HepG2 (cell line): Measurements from ENCODE around the gene LAMP1. TPM values are rescaled to one million over a fixed set of nuclear protein-coding genes. Genes with fewer than 3 reads are reported as not detected.

Experiments used
- ARHGAP35 ChIP-seq: sonication (generic); formaldehyde crosslinking; IDR thresholded peaks from 2 replicates; pipeline ENCODE4 v1.9.0; 2022; ENCODE audit warnings: mild to moderate bottlenecking, inconsistent platforms, moderate library complexity, missing genetic modification reagents, borderline replicate concordance
- KAT7 ChIP-seq: IDR thresholded peaks from 2 replicates; pipeline ENCODE4 v1.6.1; 2018; ENCODE audit warnings: borderline replicate concordance, missing compliant biosample characterization
- KLF15 ChIP-seq: sonication (generic); formaldehyde crosslinking; IDR thresholded peaks from 2 replicates; pipeline ENCODE4 v1.8.1; 2023; ENCODE audit warnings: borderline replicate concordance, mild to moderate bottlenecking, inconsistent platforms, missing genetic modification reagents, mixed read lengths
- MBD4 ChIP-seq: IDR thresholded peaks from 2 replicates; pipeline ENCODE4 v1.6.1; 2012; ENCODE audit warnings: low read length, inconsistent platforms, borderline replicate concordance
- MEIS2 ChIP-seq: sonication (generic); formaldehyde crosslinking; IDR thresholded peaks from 2 replicates; pipeline ENCODE4 v1.9.0; 2021; ENCODE audit warnings: mild to moderate bottlenecking, missing genetic modification reagents
- MXD4 ChIP-seq: IDR thresholded peaks from 2 replicates; pipeline ENCODE4 v1.6.1; 2016; ENCODE audit warnings: mild to moderate bottlenecking, missing biosample characterization, missing genetic modification reagents
- MYC ChIP-seq: sonication (generic); formaldehyde crosslinking; IDR thresholded peaks from 2 replicates; pipeline ENCODE4 v1.9.0; 2021; ENCODE audit warnings: missing genetic modification reagents, borderline replicate concordance
- MYNN ChIP-seq: sonication (generic); formaldehyde crosslinking; IDR thresholded peaks from 2 replicates; pipeline ENCODE4 v1.4.0; 2020; ENCODE audit warnings: mild to moderate bottlenecking, low read depth, missing genetic modification reagents
- PAWR ChIP-seq: sonication (generic); formaldehyde crosslinking; IDR thresholded peaks from 2 replicates; pipeline ENCODE4 v1.4.0; 2020; ENCODE audit warnings: missing genetic modification reagents, mild to moderate bottlenecking, borderline replicate concordance
- PRMT3 ChIP-seq: sonication (generic); formaldehyde crosslinking; IDR thresholded peaks from 2 replicates; pipeline ENCODE4 v1.8.1; 2022; ENCODE audit warnings: low read depth, mild to moderate bottlenecking, moderate library complexity, missing genetic modification reagents, borderline replicate concordance
- RAD21 ChIP-seq: fragments of 450-650 bp; formaldehyde crosslinking; IDR thresholded peaks from 2 replicates; pipeline ENCODE4 v1.5.0; 2020; ENCODE audit warnings: mild to moderate bottlenecking
- RBAK ChIP-seq: sonication (generic); formaldehyde crosslinking; IDR thresholded peaks from 2 replicates; pipeline ENCODE4 v1.5.1; 2020; ENCODE audit warnings: mild to moderate bottlenecking, missing genetic modification reagents
- RXRA ChIP-seq: sonication (generic); formaldehyde crosslinking; IDR thresholded peaks from 2 replicates; pipeline ENCODE4 v1.5.1; 2020; ENCODE audit warnings: missing genetic modification reagents
- TAF1 ChIP-seq: sonication (generic); formaldehyde crosslinking; IDR thresholded peaks from 2 replicates; pipeline ENCODE4 v1.4.0; 2020; ENCODE audit warnings: missing genetic modification reagents
- TARDBP ChIP-seq: sonication (generic); formaldehyde crosslinking; IDR thresholded peaks from 2 replicates; pipeline ENCODE4 v1.8.0; 2022; ENCODE audit warnings: mild to moderate bottlenecking, missing genetic modification reagents
- TMF1 ChIP-seq: sonication (generic); formaldehyde crosslinking; IDR thresholded peaks from 2 replicates; pipeline ENCODE4 v1.8.1; 2022; ENCODE audit warnings: low read depth, missing genetic modification reagents
- ZEB1 ChIP-seq: IDR thresholded peaks from 2 replicates; pipeline ENCODE4 v1.6.1; 2012; ENCODE audit warnings: mild to moderate bottlenecking, low read depth, inconsistent platforms; ENCODE audit not compliant: insufficient replicate concordance
- ZMAT3 ChIP-seq: sonication (generic); formaldehyde crosslinking; conservative IDR thresholded peaks from 2 replicates; pipeline ENCODE4 v1.7.0; 2021; ENCODE audit warnings: missing genetic modification reagents
- ZMYM4 ChIP-seq: sonication (generic); formaldehyde crosslinking; IDR thresholded peaks from 2 replicates; pipeline ENCODE4 v1.8.1; 2023; ENCODE audit warnings: mild to moderate bottlenecking, missing genetic modification reagents
- ZNF12 ChIP-seq: sonication (generic); formaldehyde crosslinking; IDR thresholded peaks from 2 replicates; pipeline ENCODE4 v1.5.0; 2020; ENCODE audit warnings: missing genetic modification reagents
- polyA plus RNA-seq, 8 experiments: library from polyadenylated mRNA; depleted of rRNA in 3 of 8; stranded (reverse) in 7 of 8; unstranded in 1 of 8; fragments of >200 nt; fragmentation: Illumina TruSeq in 4 of 8; extraction: Trizol in 4 of 8; gene quantifications; 2 replicates each; pipeline versions ENCODE4 v1.2.1 to v1.2.3, GENCODE V29; 2011 to 2016; ENCODE audit warnings: low read depth in 4 of 8, missing spikeins in 1 of 8, mixed read lengths in 1 of 8; ENCODE audit not compliant: insufficient read depth in 1 of 8
- total RNA-seq, 5 experiments: library from RNA; depleted of rRNA; stranded (reverse); fragments of >200 nt; fragmentation: Illumina TruSeq; extraction: Trizol; gene quantifications; 2 replicates each; pipeline ENCODE4 v1.2.3, GENCODE V29; 2016; ENCODE audit warnings: low read depth in 1 of 5
- TF ChIP-seq, protein P1 (sequence below): sonication (generic); formaldehyde crosslinking; IDR thresholded peaks from 2 replicates; pipeline ENCODE4 v1.4.0; 2020; ENCODE audit warnings: mild to moderate bottlenecking, low read depth, missing genetic modification reagents
- TF ChIP-seq, protein P2 (sequence below): IDR thresholded peaks from 2 replicates; pipeline ENCODE4 v1.6.1; 2016; ENCODE audit warnings: low read depth, control low read depth
- TF ChIP-seq, protein P3 (sequence below): sonication (generic); formaldehyde crosslinking; IDR thresholded peaks from 2 replicates; pipeline ENCODE4 v1.5.0; 2020; ENCODE audit warnings: missing genetic modification reagents
- TF ChIP-seq, protein P4 (sequence below): IDR thresholded peaks from 2 replicates; pipeline ENCODE4 v1.6.1; 2016; ENCODE audit warnings: low read depth
- TF ChIP-seq, protein P5 (sequence below): sonication (generic); formaldehyde crosslinking; IDR thresholded peaks from 2 replicates; pipeline ENCODE4 v1.4.0; 2020; ENCODE audit warnings: missing genetic modification reagents
- TF ChIP-seq, protein P6 (sequence below): sonication (generic); formaldehyde crosslinking; IDR thresholded peaks from 2 replicates; pipeline ENCODE4 v1.8.1; 2023; ENCODE audit warnings: missing genetic modification reagents, mild to moderate bottlenecking, borderline replicate concordance

Gene LAMP1
- total and polyA plus RNA-seq, 2 of the 13 experiments (the other 11 are each of a cell fraction or from before 2014, with no cell fraction given), result 103 to 112 TPM

DNA sequence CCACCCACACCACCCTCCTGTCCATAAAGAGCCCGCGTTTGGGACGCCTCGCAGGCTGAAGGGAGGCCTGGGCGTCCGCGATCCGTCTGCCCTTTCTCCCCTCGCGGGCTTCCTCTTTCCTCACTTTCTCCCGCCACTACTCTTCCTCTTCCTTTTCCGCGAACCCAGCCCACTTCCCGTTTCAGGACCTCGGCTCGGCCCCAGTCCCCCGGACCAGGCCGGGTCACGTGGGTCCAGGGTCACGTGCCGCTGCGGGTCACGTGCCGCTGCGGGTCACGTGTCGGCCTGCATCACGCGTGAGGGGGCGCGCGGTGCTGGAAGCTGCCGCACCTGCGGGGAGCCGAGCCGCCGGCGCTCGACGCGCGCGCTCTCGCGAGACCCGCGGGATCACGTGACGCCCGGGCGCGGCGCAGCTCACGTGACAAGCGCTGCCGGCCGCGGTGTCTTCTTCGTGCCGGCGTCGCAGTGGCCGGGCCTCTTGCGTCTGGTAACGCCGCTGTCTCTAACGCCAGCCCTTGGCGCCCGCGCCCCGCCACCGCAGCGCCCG, at the start of gene LAMP1 (continued):
- TF ChIP-seq, protein P1, sequence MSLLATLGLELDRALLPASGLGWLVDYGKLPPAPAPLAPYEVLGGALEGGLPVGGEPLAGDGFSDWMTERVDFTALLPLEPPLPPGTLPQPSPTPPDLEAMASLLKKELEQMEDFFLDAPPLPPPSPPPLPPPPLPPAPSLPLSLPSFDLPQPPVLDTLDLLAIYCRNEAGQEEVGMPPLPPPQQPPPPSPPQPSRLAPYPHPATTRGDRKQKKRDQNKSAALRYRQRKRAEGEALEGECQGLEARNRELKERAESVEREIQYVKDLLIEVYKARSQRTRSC (CRISPR knock-in tag), result 0 out of 2 replicates have a peak, but pooled peaks have one; percentile 41
- TF ChIP-seq KAT7 (CRISPR knock-in tag), result 0 out of 2 replicates have a peak, but pooled peaks have one; percentile 76
- TF ChIP-seq, protein P2, sequence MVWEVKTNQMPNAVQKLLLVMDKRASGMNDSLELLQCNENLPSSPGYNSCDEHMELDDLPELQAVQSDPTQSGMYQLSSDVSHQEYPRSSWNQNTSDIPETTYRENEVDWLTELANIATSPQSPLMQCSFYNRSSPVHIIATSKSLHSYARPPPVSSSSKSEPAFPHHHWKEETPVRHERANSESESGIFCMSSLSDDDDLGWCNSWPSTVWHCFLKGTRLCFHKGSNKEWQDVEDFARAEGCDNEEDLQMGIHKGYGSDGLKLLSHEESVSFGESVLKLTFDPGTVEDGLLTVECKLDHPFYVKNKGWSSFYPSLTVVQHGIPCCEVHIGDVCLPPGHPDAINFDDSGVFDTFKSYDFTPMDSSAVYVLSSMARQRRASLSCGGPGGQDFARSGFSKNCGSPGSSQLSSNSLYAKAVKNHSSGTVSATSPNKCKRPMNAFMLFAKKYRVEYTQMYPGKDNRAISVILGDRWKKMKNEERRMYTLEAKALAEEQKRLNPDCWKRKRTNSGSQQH (CRISPR knock-in tag), result peak; percentile 98
- TF ChIP-seq RAD21 (CRISPR knock-in tag), result peak; percentile 79
- no peak for TF ChIP-seq PAWR (CRISPR knock-in tag)
- TF ChIP-seq, protein P3, sequence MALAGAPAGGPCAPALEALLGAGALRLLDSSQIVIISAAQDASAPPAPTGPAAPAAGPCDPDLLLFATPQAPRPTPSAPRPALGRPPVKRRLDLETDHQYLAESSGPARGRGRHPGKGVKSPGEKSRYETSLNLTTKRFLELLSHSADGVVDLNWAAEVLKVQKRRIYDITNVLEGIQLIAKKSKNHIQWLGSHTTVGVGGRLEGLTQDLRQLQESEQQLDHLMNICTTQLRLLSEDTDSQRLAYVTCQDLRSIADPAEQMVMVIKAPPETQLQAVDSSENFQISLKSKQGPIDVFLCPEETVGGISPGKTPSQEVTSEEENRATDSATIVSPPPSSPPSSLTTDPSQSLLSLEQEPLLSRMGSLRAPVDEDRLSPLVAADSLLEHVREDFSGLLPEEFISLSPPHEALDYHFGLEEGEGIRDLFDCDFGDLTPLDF (CRISPR knock-in tag), result peak; percentile 83
- peak; percentile 99 for TF ChIP-seq ZMAT3 (CRISPR knock-in tag)
- peak; percentile 83 for TF ChIP-seq ZEB1
- TF ChIP-seq TAF1, result peak; percentile 66; the same call in 1 of the 2 replicates
- peak; percentile 70; the same call in 1 of the 2 replicates for TF ChIP-seq MYNN (CRISPR knock-in tag)
- peak; percentile 98 for TF ChIP-seq ARHGAP35
- TF ChIP-seq MBD4, result no peak
- TF ChIP-seq, protein P4, sequence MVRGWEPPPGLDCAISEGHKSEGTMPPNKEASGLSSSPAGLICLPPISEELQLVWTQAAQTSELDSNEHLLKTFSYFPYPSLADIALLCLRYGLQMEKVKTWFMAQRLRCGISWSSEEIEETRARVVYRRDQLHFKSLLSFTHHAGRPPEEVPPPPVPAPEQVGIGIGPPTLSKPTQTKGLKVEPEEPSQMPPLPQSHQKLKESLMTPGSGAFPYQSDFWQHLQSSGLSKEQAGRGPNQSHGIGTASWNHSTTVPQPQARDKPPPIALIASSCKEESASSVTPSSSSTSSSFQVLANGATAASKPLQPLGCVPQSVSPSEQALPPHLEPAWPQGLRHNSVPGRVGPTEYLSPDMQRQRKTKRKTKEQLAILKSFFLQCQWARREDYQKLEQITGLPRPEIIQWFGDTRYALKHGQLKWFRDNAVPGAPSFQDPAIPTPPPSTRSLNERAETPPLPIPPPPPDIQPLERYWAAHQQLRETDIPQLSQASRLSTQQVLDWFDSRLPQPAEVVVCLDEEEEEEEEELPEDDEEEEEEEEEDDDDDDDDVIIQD (CRISPR knock-in tag), result peak; percentile 48; the same call in 1 of the 2 replicates
- TF ChIP-seq ZNF12 (CRISPR knock-in tag), result peak; percentile 69
- TF ChIP-seq, protein P5, sequence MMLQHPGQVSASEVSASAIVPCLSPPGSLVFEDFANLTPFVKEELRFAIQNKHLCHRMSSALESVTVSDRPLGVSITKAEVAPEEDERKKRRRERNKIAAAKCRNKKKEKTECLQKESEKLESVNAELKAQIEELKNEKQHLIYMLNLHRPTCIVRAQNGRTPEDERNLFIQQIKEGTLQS (CRISPR knock-in tag), result peak; percentile 88
- peak; percentile 83; the same call in 1 of the 2 replicates for TF ChIP-seq MEIS2
- no peak for TF ChIP-seq RBAK (CRISPR knock-in tag)
- TF ChIP-seq PRMT3, result peak; percentile 95; the same call in 1 of the 2 replicates
- peak; percentile 93; the same call in 1 of the 2 replicates for TF ChIP-seq KLF15
- peak; percentile 87 for TF ChIP-seq TMF1
- peak; percentile 89 for TF ChIP-seq RXRA (CRISPR knock-in tag)
- TF ChIP-seq TARDBP (CRISPR knock-in tag), result peak; percentile 99
- TF ChIP-seq MXD4, result peak; percentile 95
- TF ChIP-seq, protein P6, sequence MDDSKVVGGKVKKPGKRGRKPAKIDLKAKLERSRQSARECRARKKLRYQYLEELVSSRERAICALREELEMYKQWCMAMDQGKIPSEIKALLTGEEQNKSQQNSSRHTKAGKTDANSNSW (CRISPR knock-in tag), result peak; percentile 96; the same call in 1 of the 2 replicates
- peak; percentile 99 for TF ChIP-seq ZMYM4
- TF ChIP-seq MYC (CRISPR knock-in tag), result peak; percentile 97
